ENCODE measurements around the gene PTK7. TPM values are rescaled to one million over a fixed set of nuclear protein-coding genes. Genes with fewer than 3 reads are reported as not detected.

PTK7 gene
- total RNA-seq, 2 experiments from 2014 or later: 1.2 to 1.6 TPM

GRCh38 chr6:43188426-43188825, 112.3 kb downstream of the PTK7 start:
- ChIA-PET CTCF (no interaction called here), POLR2A (no interaction called here)
- peaks cover 35% of the 10 kb centered on the region for H3K4me1 ChIP-seq (ENCODE audit: insufficient read depth, low read length)
- Mint-ChIP-seq H3K27ac (no peak overlapping the region), H3K4me3 (no peak overlapping the region), H3K27me3 (no peaks in the 10 kb centered on the region), H3K9me3 (no peaks in the 10 kb centered on the region), H3K36me3 (ENCODE audit: low read depth) (peaks cover 69% of the 10 kb centered on the region), H3K4me1 (ENCODE audit: low read depth) (peaks cover 50% of the 10 kb centered on the region)
- peak in 1 of 14 experiments; percentile 20 for DNase-seq
- H3K36me3 ChIP-seq (ENCODE audit: insufficient read depth, low read length): peaks cover 57% of the 10 kb centered on the region
- no peak for ATAC-seq (ENCODE audit: poor library complexity)
- intact Hi-C loops (cut with DNase I, micrococcal nuclease): loop anchor here in 1 of 2 experiments (5.0 kb wide), 1 partner anchor 34 kb away; no protein-coding TSS in a partner anchor
- H3K27me3 ChIP-seq (ENCODE audit: control insufficient read depth in 1 of 2, insufficient read depth in 2 of 2, low read length in 2 of 2): no peaks in the 10 kb centered on the region
- TF ChIP-seq CTCF (IDR thresholded peaks at IDR 0.05): no peak
- no peak overlapping the region for H3K4me3 ChIP-seq (ENCODE audit: low read length)
- H3K9me3 ChIP-seq (ENCODE audit: control insufficient read depth in 1 of 2, insufficient read depth in 1 of 2, low read length in 2 of 2): no peaks in the 10 kb centered on the region
- no peak overlapping the region for H3K27ac ChIP-seq (ENCODE audit: low read depth in 1 of 2, low read length in 2 of 2)

GRCh38 chr6:43189776-43190304, 113.7 kb downstream of the PTK7 start:
- Histone ChIP-seq H3K36me3 (ENCODE audit: insufficient read depth, low read length) (peaks cover 60% of the 10 kb centered on the region), H3K9me3 (ENCODE audit: control insufficient read depth in 1 of 2, insufficient read depth in 1 of 2, low read length in 2 of 2) (no peaks in the 10 kb centered on the region), H3K27me3 (ENCODE audit: control insufficient read depth in 1 of 2, insufficient read depth in 2 of 2, low read length in 2 of 2) (no peaks in the 10 kb centered on the region), H3K4me3 (ENCODE audit: low read length) (no peak overlapping the region), H3K4me1 (ENCODE audit: insufficient read depth, low read length) (peaks cover 20% of the 10 kb centered on the region), H3K27ac (ENCODE audit: low read depth in 1 of 2, low read length in 2 of 2) (no peak overlapping the region)
- Mint-ChIP-seq H3K4me1 (ENCODE audit: low read depth) (peaks cover 36% of the 10 kb centered on the region), H3K9me3 (no peaks in the 10 kb centered on the region), H3K27ac (no peak overlapping the region), H3K4me3 (no peak overlapping the region), H3K36me3 (ENCODE audit: low read depth) (peaks cover 83% of the 10 kb centered on the region), H3K27me3 (no peaks in the 10 kb centered on the region)
- intact Hi-C loops (cut with DNase I, micrococcal nuclease): loop anchor here in 1 of 2 experiments (5.0 kb wide), 1 partner anchor 32 kb away; no protein-coding TSS in a partner anchor
- DNase-seq (no peak), ATAC-seq (ENCODE audit: poor library complexity) (no peak)
- ChIA-PET POLR2A (interaction anchor here (1.0 to 1.2 kb wide), 2 partner anchors 261 to 327 kb away, joined by 3 read pairs; partner anchors contain the start of genes CNPY3, POLR1C and YIPF3), CTCF (interaction anchor here (1.9 kb wide), 1 partner anchor 39 kb away, joined by 5 read pairs; the partner anchor contains the start of gene DNPH1)
- no peak for TF ChIP-seq CTCF (IDR thresholded peaks at IDR 0.05)

GRCh38 chr6:43192911-43193310, 116.8 kb downstream of the PTK7 start:
- no peaks in the 10 kb centered on the region for H3K9me3 ChIP-seq (ENCODE audit: control insufficient read depth in 1 of 2, insufficient read depth in 1 of 2, low read length in 2 of 2)
- H3K4me3 ChIP-seq (ENCODE audit: low read length): no peak overlapping the region
- no peaks in the 10 kb centered on the region for H3K9me3 Mint-ChIP-seq
- POLR2A ChIA-PET: no interaction called here
- no peaks in the 10 kb centered on the region for H3K4me1 ChIP-seq (ENCODE audit: insufficient read depth, low read length)
- peaks cover 18% of the 10 kb centered on the region for H3K4me1 Mint-ChIP-seq (ENCODE audit: low read depth)
- no peak overlapping the region for H3K4me3 Mint-ChIP-seq
- H3K36me3 ChIP-seq (ENCODE audit: insufficient read depth, low read length): peaks cover 63% of the 10 kb centered on the region
- H3K27ac Mint-ChIP-seq: no peak overlapping the region
- peaks cover 79% of the 10 kb centered on the region for H3K36me3 Mint-ChIP-seq (ENCODE audit: low read depth)
- ATAC-seq (ENCODE audit: poor library complexity) (no peak), DNase-seq (peak in 1 of 14 experiments; percentile 21)
- no peak for TF ChIP-seq CTCF (IDR thresholded peaks at IDR 0.05)
- intact Hi-C loops (cut with DNase I, micrococcal nuclease): no loop called here
- no peaks in the 10 kb centered on the region for H3K27me3 Mint-ChIP-seq
- no peaks in the 10 kb centered on the region for H3K27me3 ChIP-seq (ENCODE audit: control insufficient read depth in 1 of 2, insufficient read depth in 2 of 2, low read length in 2 of 2)
- H3K27ac ChIP-seq (ENCODE audit: low read depth in 1 of 2, low read length in 2 of 2): no peak overlapping the region
- CTCF ChIA-PET: no interaction called here
